Memory B cell (primary cell): ENCODE results near the gene SDCCAG8.

Experiments
- ATAC-seq: fragments of 150-1000 bp; cut with Tn5 transposase; 2 replicates; pipeline ENCODE4 v1.10.0; 2021; ENCODE audit warnings: low read depth, mild to moderate bottlenecking, moderate library complexity
- DNase-seq, 2 donors: peaks; one replicate each; pipeline ENCODE4 v3.0.0; 2022; ENCODE audit warnings: low spot score in 2 of 2
- H3K27ac Mint-ChIP-seq: one replicate; pipeline ENCODE4 v1.8.0; 2022; ENCODE audit warnings: mild to moderate bottlenecking, moderate library complexity, mixed read lengths
- H3K27me3 Mint-ChIP-seq: one replicate; pipeline ENCODE4 v1.8.0; 2022; ENCODE audit warnings: mixed read lengths
- H3K36me3 Mint-ChIP-seq: one replicate; pipeline ENCODE4 v1.8.0; 2022; ENCODE audit warnings: mild to moderate bottlenecking, mixed read lengths
- H3K4me1 Mint-ChIP-seq: one replicate; pipeline ENCODE4 v1.8.0; 2022; ENCODE audit warnings: mixed read lengths
- H3K4me3 Mint-ChIP-seq: one replicate; pipeline ENCODE4 v1.8.0; 2022; ENCODE audit warnings: mild to moderate bottlenecking, moderate library complexity, mixed read lengths
- H3K9me3 Mint-ChIP-seq: one replicate; pipeline ENCODE4 v1.8.0; 2022; ENCODE audit warnings: mixed read lengths

SDCCAG8 gene

DNA sequence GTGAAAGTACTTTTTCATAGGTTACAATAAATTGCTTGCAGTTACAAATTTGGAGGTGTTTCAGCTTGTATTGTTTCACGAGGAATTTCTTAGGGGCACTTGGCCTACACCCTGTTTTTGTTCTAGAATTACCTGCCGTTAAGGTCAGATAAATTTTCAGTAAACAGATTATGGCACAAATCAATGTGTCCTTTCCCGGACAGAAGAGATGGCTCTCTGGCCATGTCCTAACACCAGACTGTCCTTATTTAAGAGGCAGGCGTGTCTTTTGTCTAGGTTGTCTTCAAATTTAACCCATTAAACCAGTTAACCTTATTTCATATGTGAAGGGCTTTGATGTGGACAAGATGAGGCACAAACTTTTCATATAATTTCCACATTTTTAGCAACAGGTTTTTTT lies 243.4 kb downstream of the SDCCAG8 start:
- Mint-ChIP-seq H3K4me3 (no peak overlapping the region), H3K27ac (no peak overlapping the region), H3K4me1 (peaks cover 5% of the 10 kb centered on the region), H3K9me3 (no peaks in the 10 kb centered on the region), H3K36me3 (peaks cover 18% of the 10 kb centered on the region), H3K27me3 (no peaks in the 10 kb centered on the region)
- no peak for DNase-seq
- ATAC-seq: no peak

DNA sequence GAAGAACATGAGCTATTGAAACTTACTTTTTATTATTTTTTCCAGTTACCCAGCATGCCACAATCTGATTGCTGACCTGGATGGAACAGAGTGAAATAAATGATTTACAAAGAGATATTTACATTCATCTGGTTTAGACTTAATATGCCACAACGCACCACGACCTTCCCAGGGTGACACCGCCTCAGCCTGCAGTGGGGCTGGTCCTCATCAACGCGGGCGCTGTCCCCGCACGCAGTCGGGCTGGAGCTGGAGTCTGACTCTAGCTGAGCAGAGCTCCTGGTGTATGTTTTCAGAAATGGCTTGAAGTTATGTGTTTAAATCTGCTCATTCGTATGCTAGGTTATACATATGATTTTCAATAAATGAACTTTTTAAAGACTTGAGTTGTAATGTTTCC lies 243.9 kb downstream of the SDCCAG8 start:
- ATAC-seq (no peak), DNase-seq (no peak)
- H3K4me3 Mint-ChIP-seq: no peak overlapping the region
- no peak overlapping the region for H3K27ac Mint-ChIP-seq
- no peaks in the 10 kb centered on the region for H3K27me3 Mint-ChIP-seq
- H3K9me3 Mint-ChIP-seq: no peaks in the 10 kb centered on the region
- H3K36me3 Mint-ChIP-seq: peaks cover 18% of the 10 kb centered on the region
- H3K4me1 Mint-ChIP-seq: peaks cover 5% of the 10 kb centered on the region

GRCh38 chr1:243500512-243500911 lies 244.7 kb downstream of the SDCCAG8 start:
- H3K4me3 Mint-ChIP-seq: no peak overlapping the region
- DNase-seq (no peak), ATAC-seq (no peak)
- peaks cover 7% of the 10 kb centered on the region for H3K4me1 Mint-ChIP-seq
- H3K27ac Mint-ChIP-seq: no peak overlapping the region
- H3K27me3 Mint-ChIP-seq: no peaks in the 10 kb centered on the region
- peaks cover 22% of the 10 kb centered on the region for H3K36me3 Mint-ChIP-seq
- no peaks in the 10 kb centered on the region for H3K9me3 Mint-ChIP-seq

- H3K4me1 Mint-ChIP-seq: peaks cover 10% of the 10 kb centered on the region
- DNase-seq: no peak
- no peak overlapping the region for H3K4me3 Mint-ChIP-seq
- no peaks in the 10 kb centered on the region for H3K27me3 Mint-ChIP-seq
- no peak overlapping the region for H3K27ac Mint-ChIP-seq
- no peaks in the 10 kb centered on the region for H3K9me3 Mint-ChIP-seq
- H3K36me3 Mint-ChIP-seq: peaks cover 20% of the 10 kb centered on the region
- ATAC-seq: no peak
These were observed 245.2 kb downstream of the SDCCAG8 start for GRCh38 chr1:243501002-243501401.

DNA sequence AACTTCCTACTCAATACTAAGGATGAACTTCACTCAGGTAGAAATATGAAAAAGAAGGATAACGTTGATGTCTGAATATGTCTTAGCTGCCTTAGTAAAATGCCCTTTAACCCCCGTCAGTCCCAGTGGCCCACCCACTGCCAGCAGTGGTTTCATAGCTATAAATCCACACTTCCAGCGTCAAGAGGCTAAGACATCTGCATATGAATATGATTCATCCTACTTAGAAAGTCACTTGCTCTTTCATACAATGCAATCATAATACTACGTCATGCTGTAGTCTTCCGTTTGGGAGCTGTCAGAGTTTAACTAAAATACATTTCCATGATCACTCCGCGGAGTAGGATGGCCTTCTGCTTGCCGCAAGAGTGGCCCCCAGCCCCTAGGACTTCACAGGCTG lies 247.3 kb downstream of the SDCCAG8 start:
- peaks cover 15% of the 10 kb centered on the region for H3K36me3 Mint-ChIP-seq
- no peaks in the 10 kb centered on the region for H3K9me3 Mint-ChIP-seq
- H3K4me1 Mint-ChIP-seq: peaks cover 25% of the 10 kb centered on the region
- ATAC-seq (no peak), DNase-seq (no peak)
- H3K4me3 Mint-ChIP-seq: no peak overlapping the region
- peak overlapping the region; percentile 19 for H3K27ac Mint-ChIP-seq
- H3K27me3 Mint-ChIP-seq: no peaks in the 10 kb centered on the region

- Mint-ChIP-seq H3K27me3 (no peaks in the 10 kb centered on the region), H3K4me3 (peak overlapping the region; percentile 6), H3K36me3 (peaks cover 16% of the 10 kb centered on the region), H3K4me1 (peaks cover 33% of the 10 kb centered on the region), H3K9me3 (no peaks in the 10 kb centered on the region), H3K27ac (peak overlapping the region; percentile 82)
- ATAC-seq (peak; percentile 66), DNase-seq (no peak)
These were observed 250.3 kb downstream of the SDCCAG8 start for GRCh38 chr1:243505986-243506689.

GRCh38 chr1:243507001-243507671 lies 251.3 kb downstream of the SDCCAG8 start:
- H3K4me3 Mint-ChIP-seq: peak overlapping the region; percentile 37
- DNase-seq: no peak

DNA sequence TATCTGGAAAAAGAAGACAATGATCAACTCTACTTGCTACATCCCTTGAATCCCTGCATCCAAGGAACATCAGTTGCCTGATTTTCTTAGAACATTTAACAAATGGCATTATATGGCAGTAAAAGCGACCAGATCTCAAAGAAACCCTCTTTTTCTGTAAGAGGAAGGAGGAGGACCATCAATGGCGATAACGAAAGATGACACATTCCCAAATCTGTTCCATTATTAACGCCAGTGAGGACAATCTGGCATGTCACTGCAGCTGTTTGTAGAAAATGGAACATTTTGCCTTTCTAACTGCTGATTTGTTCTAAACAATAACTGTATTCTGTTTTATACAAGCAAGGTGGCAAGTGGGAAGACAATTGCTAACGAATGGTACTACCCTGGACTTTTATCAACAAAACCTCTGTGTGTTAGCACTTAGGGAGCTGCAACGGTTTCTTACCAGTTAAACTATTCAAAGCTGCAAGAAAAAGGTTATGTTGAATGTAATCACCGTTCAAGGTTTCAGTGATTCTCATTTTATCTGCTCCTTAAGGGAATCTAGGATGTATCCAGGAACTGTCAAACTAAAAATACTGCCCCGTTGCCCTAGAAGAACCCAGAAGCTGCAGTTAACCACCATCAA lies 251.9 kb downstream of the SDCCAG8 start:
- Mint-ChIP-seq H3K4me1 (peaks cover 34% of the 10 kb centered on the region), H3K27me3 (no peaks in the 10 kb centered on the region), H3K36me3 (peaks cover 23% of the 10 kb centered on the region), H3K9me3 (no peaks in the 10 kb centered on the region), H3K27ac (peak overlapping the region; percentile 41), H3K4me3 (peak overlapping the region; percentile 52)
- no peak for ATAC-seq
- DNase-seq: no peak

More at GRCh38 chr1:243507001-243507671, 251.3 kb downstream of the SDCCAG8 start:
- peak; percentile 23 for ATAC-seq
- H3K36me3 Mint-ChIP-seq: peaks cover 21% of the 10 kb centered on the region
- H3K9me3 Mint-ChIP-seq: no peaks in the 10 kb centered on the region
- H3K4me1 Mint-ChIP-seq: peaks cover 33% of the 10 kb centered on the region
- no peaks in the 10 kb centered on the region for H3K27me3 Mint-ChIP-seq
- peak overlapping the region; percentile 82 for H3K27ac Mint-ChIP-seq

GRCh38 chr1:243508303-243508713 lies 252.5 kb downstream of the SDCCAG8 start:
- DNase-seq (peak; percentile 30 to 54), ATAC-seq (peak; percentile 92)
- H3K9me3 Mint-ChIP-seq: no peaks in the 10 kb centered on the region
- H3K4me1 Mint-ChIP-seq: peaks cover 38% of the 10 kb centered on the region
- no peaks in the 10 kb centered on the region for H3K27me3 Mint-ChIP-seq
- peak overlapping the region; percentile 52 for H3K4me3 Mint-ChIP-seq
- H3K27ac Mint-ChIP-seq: peak overlapping the region; percentile 41
- H3K36me3 Mint-ChIP-seq: peaks cover 23% of the 10 kb centered on the region

DNA sequence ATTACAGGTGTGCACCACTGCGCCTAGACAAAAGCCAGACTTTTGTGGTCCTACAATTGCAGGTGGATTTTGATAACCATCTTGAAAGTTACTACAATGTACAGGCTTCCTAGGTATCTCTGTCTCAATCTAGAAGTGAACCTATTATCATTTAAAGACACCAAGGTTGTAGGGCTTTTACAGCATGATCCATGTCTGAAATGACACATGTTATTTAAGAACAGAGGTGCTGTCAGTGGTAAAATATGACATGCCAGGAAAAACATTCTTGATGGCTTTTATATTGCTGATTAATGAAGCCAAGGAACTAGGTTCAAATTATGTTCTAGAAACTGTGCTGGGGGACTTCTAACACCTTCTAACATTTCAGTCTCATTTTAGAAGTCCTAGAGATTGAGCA lies 253.1 kb downstream of the SDCCAG8 start:
- H3K27ac Mint-ChIP-seq: no peak overlapping the region
- H3K4me1 Mint-ChIP-seq: peaks cover 40% of the 10 kb centered on the region
- H3K36me3 Mint-ChIP-seq: peaks cover 19% of the 10 kb centered on the region
- H3K27me3 Mint-ChIP-seq: no peaks in the 10 kb centered on the region
- ATAC-seq (no peak), DNase-seq (no peak)
- H3K4me3 Mint-ChIP-seq: peak overlapping the region; percentile 46
- no peaks in the 10 kb centered on the region for H3K9me3 Mint-ChIP-seq

DNA sequence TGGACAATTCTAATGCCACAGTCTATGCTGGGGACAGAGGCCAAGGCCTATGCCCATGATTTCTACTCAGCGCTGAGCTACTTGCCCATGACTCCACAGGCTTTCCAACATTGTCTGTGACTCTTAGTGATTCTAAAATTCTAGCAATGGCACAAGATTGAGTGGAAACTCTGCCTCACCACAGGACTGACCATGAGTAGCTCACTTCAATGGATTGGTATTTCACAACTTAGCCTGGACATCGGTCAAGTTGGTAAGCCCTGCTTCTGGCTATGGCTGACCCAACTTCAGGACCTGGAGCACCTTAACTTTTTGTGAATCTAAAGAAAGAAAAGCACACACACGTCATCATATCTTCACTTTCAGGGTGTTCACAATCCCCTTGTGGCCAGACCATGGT lies 255.1 kb downstream of the SDCCAG8 start:
- H3K36me3 Mint-ChIP-seq: peaks cover 18% of the 10 kb centered on the region
- H3K4me3 Mint-ChIP-seq: no peak overlapping the region
- H3K4me1 Mint-ChIP-seq: peaks cover 40% of the 10 kb centered on the region
- H3K9me3 Mint-ChIP-seq: no peaks in the 10 kb centered on the region
- ATAC-seq (no peak), DNase-seq (no peak)
- no peaks in the 10 kb centered on the region for H3K27me3 Mint-ChIP-seq
- peak overlapping the region; percentile 14 for H3K27ac Mint-ChIP-seq

GRCh38 chr1:243513726-243514491 lies 258.1 kb downstream of the SDCCAG8 start:
- H3K27ac Mint-ChIP-seq: no peak overlapping the region
- H3K36me3 Mint-ChIP-seq: peaks cover 30% of the 10 kb centered on the region
- H3K4me3 Mint-ChIP-seq: no peak overlapping the region
- H3K4me1 Mint-ChIP-seq: peaks cover 18% of the 10 kb centered on the region
- H3K27me3 Mint-ChIP-seq: no peaks in the 10 kb centered on the region
- DNase-seq (no peak), ATAC-seq (no peak)
- peaks cover 2% of the 10 kb centered on the region for H3K9me3 Mint-ChIP-seq

DNA sequence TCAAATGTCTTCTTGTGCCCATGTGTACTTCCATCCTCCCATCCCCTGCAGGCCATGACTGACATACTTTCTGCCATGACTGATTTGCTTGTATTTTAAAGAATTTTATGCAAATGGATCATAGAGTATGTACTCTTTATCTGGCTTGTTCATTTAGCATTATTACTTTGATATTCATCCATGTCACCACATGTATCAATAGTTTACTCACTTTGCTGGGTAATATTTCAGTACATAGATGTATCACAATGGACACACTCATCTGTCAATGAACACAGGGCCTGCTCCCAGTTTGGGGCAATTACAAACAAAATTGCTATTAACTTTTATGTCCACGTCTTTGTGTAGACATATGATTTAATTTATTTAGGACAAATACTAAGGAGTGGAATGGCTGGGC lies 259.1 kb downstream of the SDCCAG8 start:
- Mint-ChIP-seq H3K27ac (no peak overlapping the region), H3K27me3 (no peaks in the 10 kb centered on the region), H3K36me3 (peaks cover 30% of the 10 kb centered on the region), H3K9me3 (peaks cover 2% of the 10 kb centered on the region), H3K4me3 (no peak overlapping the region), H3K4me1 (peaks cover 16% of the 10 kb centered on the region)
- ATAC-seq (no peak), DNase-seq (no peak)

DNA sequence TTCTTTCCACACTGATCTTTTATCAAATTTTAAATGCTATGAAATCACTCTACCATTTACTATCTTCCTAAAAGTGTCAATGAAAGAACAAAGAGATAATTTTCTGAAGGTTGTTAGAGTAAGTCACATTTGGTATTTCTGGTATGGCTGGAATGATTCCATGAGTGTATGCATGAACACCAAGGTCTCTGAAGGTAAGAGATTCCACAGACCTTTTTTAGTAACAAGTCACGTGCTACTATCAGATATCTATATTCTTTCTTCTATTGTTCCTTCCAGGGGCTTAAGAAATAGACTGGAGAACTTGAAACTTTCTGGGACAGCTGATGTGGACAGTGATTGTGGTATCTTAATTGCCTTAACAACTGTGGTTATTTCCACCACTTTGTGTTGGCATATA lies 265.0 kb downstream of the SDCCAG8 start:
- ATAC-seq (no peak), DNase-seq (no peak)
- H3K9me3 Mint-ChIP-seq: peaks cover 3% of the 10 kb centered on the region
- H3K36me3 Mint-ChIP-seq: peaks cover 22% of the 10 kb centered on the region
- H3K27me3 Mint-ChIP-seq: no peaks in the 10 kb centered on the region
- H3K4me3 Mint-ChIP-seq: no peak overlapping the region
- H3K4me1 Mint-ChIP-seq: peaks cover 6% of the 10 kb centered on the region
- no peak overlapping the region for H3K27ac Mint-ChIP-seq
